GM19463 (cell line): Measurements from ENCODE around the gene OR6N1.
A peak's percentile ranks its signal among the peaks of the same experiment; 100 is the strongest.

Experiments used
- ATAC-seq: cut with Tn5 transposase; IDR thresholded peaks from one replicate; pipeline ENCODE4 v1.9.1; 2021; ENCODE audit warnings: mild to moderate bottlenecking, moderate library complexity; ENCODE audit not compliant: unreplicated experiment

The OR6N1 gene

GRCh38 chr1:158771950-158772866, at the start of gene OR6N1:
Gene OR6N1, minus strand, starts transcription at chr1:158772195. Its CDS starts 5,513 bp downstream, at chr1:158766682.
- ATAC-seq: no peak

GRCh38 chr1:158821723-158822122, 49.7 kb upstream of the OR6N1 start:
- no peak for ATAC-seq

GRCh38 chr1:158819461-158820443, 47.8 kb upstream of the OR6N1 start:
- ATAC-seq: peak; percentile 93

GRCh38 chr1:158818975-158819431, 47.0 kb upstream of the OR6N1 start:
- peak; percentile 29 for ATAC-seq

GRCh38 chr1:158818560-158818959, 46.6 kb upstream of the OR6N1 start:
- ATAC-seq: no peak

GRCh38 chr1:158814970-158815369, 43.0 kb upstream of the OR6N1 start:
- no peak for ATAC-seq

- no peak for ATAC-seq
These were observed 41.2 kb upstream of the OR6N1 start for GRCh38 chr1:158813164-158813563.

- no peak for ATAC-seq
These were observed 40.3 kb upstream of the OR6N1 start for GRCh38 chr1:158812336-158812735.

GRCh38 chr1:158810311-158810710, 38.3 kb upstream of the OR6N1 start:
- ATAC-seq: no peak

- ATAC-seq: no peak
These were observed 37.9 kb upstream of the OR6N1 start for GRCh38 chr1:158809862-158810261.

GRCh38 chr1:158809256-158809655, 37.3 kb upstream of the OR6N1 start:
- no peak for ATAC-seq

GRCh38 chr1:158806916-158807536, 35.0 kb upstream of the OR6N1 start:
- no peak for ATAC-seq

- no peak for ATAC-seq
These were observed 31.7 kb upstream of the OR6N1 start for GRCh38 chr1:158803678-158804077.

- ATAC-seq: no peak
These were observed 29.4 kb upstream of the OR6N1 start for GRCh38 chr1:158801396-158801795.

GRCh38 chr1:158800526-158800925, 28.5 kb upstream of the OR6N1 start:
- ATAC-seq: no peak

GRCh38 chr1:158799689-158800088, 27.7 kb upstream of the OR6N1 start:
- ATAC-seq: no peak

- ATAC-seq: no peak
These were observed 26.5 kb upstream of the OR6N1 start for GRCh38 chr1:158798531-158798930.

GRCh38 chr1:158794247-158794646, 22.3 kb upstream of the OR6N1 start:
- no peak for ATAC-seq

- peak; percentile 54 for ATAC-seq
These were observed 21.6 kb upstream of the OR6N1 start for GRCh38 chr1:158793604-158794003.

GRCh38 chr1:158781104-158781503, 9.1 kb upstream of the OR6N1 start, which contains the start of gene OR6N2:
Gene OR6N2, minus strand, starts transcription at chr1:158781204. Its CDS starts 3,569 bp downstream, at chr1:158777635.
- ATAC-seq: no peak

GRCh38 chr1:158754420-158754819, 17.6 kb downstream of the OR6N1 start, which contains the start of gene OR6K6:
Gene OR6K6, plus strand, starts transcription at chr1:158754720. Its CDS starts 168 bp downstream, at chr1:158754888.
- ATAC-seq: no peak
